OCI-LY7 (cell line): ENCODE results near the gene ZNHIT3.

ENCODE experiments used
- EZH2phosphoT487 ChIP-seq: fragments of 200-600 bp; sonication (generic); IDR thresholded peaks from 2 replicates; pipeline ENCODE4 v1.6.1; 2018; ENCODE audit warnings: low read depth, borderline replicate concordance, mild to moderate bottlenecking, mixed run types, antibody characterized with exemption, low read length, moderate library complexity, mixed read lengths
- TF ChIP-seq, protein P1 (sequence below): fragments of 200-600 bp; sonication (generic); conservative IDR thresholded peaks from 2 replicates; pipeline ENCODE4 v1.5.1; 2014; ENCODE audit warnings: mild to moderate bottlenecking, antibody characterized with exemption, low read length, moderate library complexity, mixed read lengths

GRCh38 chr17:36503456-36504155 is 17.1 kb downstream of the ZNHIT3 start:
- TF ChIP-seq, protein P1, sequence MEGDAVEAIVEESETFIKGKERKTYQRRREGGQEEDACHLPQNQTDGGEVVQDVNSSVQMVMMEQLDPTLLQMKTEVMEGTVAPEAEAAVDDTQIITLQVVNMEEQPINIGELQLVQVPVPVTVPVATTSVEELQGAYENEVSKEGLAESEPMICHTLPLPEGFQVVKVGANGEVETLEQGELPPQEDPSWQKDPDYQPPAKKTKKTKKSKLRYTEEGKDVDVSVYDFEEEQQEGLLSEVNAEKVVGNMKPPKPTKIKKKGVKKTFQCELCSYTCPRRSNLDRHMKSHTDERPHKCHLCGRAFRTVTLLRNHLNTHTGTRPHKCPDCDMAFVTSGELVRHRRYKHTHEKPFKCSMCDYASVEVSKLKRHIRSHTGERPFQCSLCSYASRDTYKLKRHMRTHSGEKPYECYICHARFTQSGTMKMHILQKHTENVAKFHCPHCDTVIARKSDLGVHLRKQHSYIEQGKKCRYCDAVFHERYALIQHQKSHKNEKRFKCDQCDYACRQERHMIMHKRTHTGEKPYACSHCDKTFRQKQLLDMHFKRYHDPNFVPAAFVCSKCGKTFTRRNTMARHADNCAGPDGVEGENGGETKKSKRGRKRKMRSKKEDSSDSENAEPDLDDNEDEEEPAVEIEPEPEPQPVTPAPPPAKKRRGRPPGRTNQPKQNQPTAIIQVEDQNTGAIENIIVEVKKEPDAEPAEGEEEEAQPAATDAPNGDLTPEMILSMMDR, result no peak
- no peak for TF ChIP-seq EZH2phosphoT487
